ENCODE data around the gene VPREB1. TPM values are rescaled to one million over a fixed set of nuclear protein-coding genes. Genes with fewer than 3 reads are reported as not detected.
"Not testable (repeated sequence)": the region's sequence is repeated elsewhere in the genome, so short reads cannot be mapped to it uniquely, and the experiment has no call there.

The VPREB1 gene
- total and polyA plus RNA-seq, 2 experiments from 2014 or later, result not detected

- not testable (repeated sequence) for H3K36me3 ChIP-seq; H3K9me3 ChIP-seq (ENCODE audit: low read depth); H3K27ac ChIP-seq; H3K4me1 ChIP-seq (ENCODE audit: low read depth); H3K4me3 ChIP-seq; H3K27me3 ChIP-seq
- peak in 1 of 2 donors; percentile 77 for DNase-seq (ENCODE audit: low read depth in 1 of 2, low spot score in 1 of 2)
Measured at GRCh38 chr22:22262332-22263074, 17.9 kb downstream of the VPREB1 start.

GRCh38 chr22:22263823-22264222, 19.2 kb downstream of the VPREB1 start:
- H3K4me3 ChIP-seq; H3K36me3 ChIP-seq; DNase-seq (ENCODE audit: low read depth in 1 of 2, low spot score in 1 of 2); H3K4me1 ChIP-seq (ENCODE audit: low read depth); H3K27me3 ChIP-seq; H3K27ac ChIP-seq; H3K9me3 ChIP-seq (ENCODE audit: low read depth): not testable (repeated sequence)

- not testable (repeated sequence) for H3K36me3 ChIP-seq; H3K27me3 ChIP-seq; H3K4me1 ChIP-seq (ENCODE audit: low read depth); H3K4me3 ChIP-seq; H3K9me3 ChIP-seq (ENCODE audit: low read depth); DNase-seq (ENCODE audit: low read depth in 1 of 2, low spot score in 1 of 2); H3K27ac ChIP-seq
Measured at GRCh38 chr22:22270036-22270676, 25.6 kb downstream of the VPREB1 start.

- H3K36me3 ChIP-seq; H3K27ac ChIP-seq; H3K9me3 ChIP-seq (ENCODE audit: low read depth); H3K4me1 ChIP-seq (ENCODE audit: low read depth); H3K27me3 ChIP-seq; DNase-seq (ENCODE audit: low read depth in 1 of 2, low spot score in 1 of 2); H3K4me3 ChIP-seq: not testable (repeated sequence)
Measured at GRCh38 chr22:22277423-22277822, 32.8 kb downstream of the VPREB1 start.

GRCh38 chr22:22284962-22285756, 40.6 kb downstream of the VPREB1 start:
- H3K27ac ChIP-seq; H3K9me3 ChIP-seq (ENCODE audit: low read depth); H3K4me1 ChIP-seq (ENCODE audit: low read depth); DNase-seq (ENCODE audit: low read depth in 1 of 2, low spot score in 1 of 2); H3K27me3 ChIP-seq; H3K36me3 ChIP-seq; H3K4me3 ChIP-seq: not testable (repeated sequence)

- not testable (repeated sequence) for H3K9me3 ChIP-seq (ENCODE audit: low read depth); H3K27ac ChIP-seq; H3K4me3 ChIP-seq; H3K27me3 ChIP-seq; H3K36me3 ChIP-seq; DNase-seq (ENCODE audit: low read depth in 1 of 2, low spot score in 1 of 2); H3K4me1 ChIP-seq (ENCODE audit: low read depth)
Measured at GRCh38 chr22:22286390-22287105, 42.0 kb downstream of the VPREB1 start.

- not testable (repeated sequence) for H3K27me3 ChIP-seq; H3K27ac ChIP-seq; DNase-seq (ENCODE audit: low read depth in 1 of 2, low spot score in 1 of 2); H3K9me3 ChIP-seq (ENCODE audit: low read depth); H3K4me3 ChIP-seq; H3K36me3 ChIP-seq; H3K4me1 ChIP-seq (ENCODE audit: low read depth)
Measured at GRCh38 chr22:22287106-22287626, 42.6 kb downstream of the VPREB1 start.

- H3K36me3 ChIP-seq; H3K27ac ChIP-seq; H3K27me3 ChIP-seq; DNase-seq (ENCODE audit: low read depth in 1 of 2, low spot score in 1 of 2); H3K4me1 ChIP-seq (ENCODE audit: low read depth); H3K4me3 ChIP-seq; H3K9me3 ChIP-seq (ENCODE audit: low read depth): not testable (repeated sequence)
Measured at GRCh38 chr22:22289666-22290065, 45.1 kb downstream of the VPREB1 start.

- H3K27me3 ChIP-seq; H3K27ac ChIP-seq; H3K4me3 ChIP-seq; H3K4me1 ChIP-seq (ENCODE audit: low read depth); H3K9me3 ChIP-seq (ENCODE audit: low read depth); H3K36me3 ChIP-seq; DNase-seq (ENCODE audit: low read depth in 1 of 2, low spot score in 1 of 2): not testable (repeated sequence)
Measured at GRCh38 chr22:22291129-22291806, 46.7 kb downstream of the VPREB1 start.

GRCh38 chr22:22292656-22293055, 48.1 kb downstream of the VPREB1 start:
- H3K27ac ChIP-seq; H3K4me1 ChIP-seq (ENCODE audit: low read depth); DNase-seq (ENCODE audit: low read depth in 1 of 2, low spot score in 1 of 2); H3K4me3 ChIP-seq; H3K27me3 ChIP-seq; H3K36me3 ChIP-seq; H3K9me3 ChIP-seq (ENCODE audit: low read depth): not testable (repeated sequence)

- not testable (repeated sequence) for H3K4me1 ChIP-seq (ENCODE audit: low read depth)
Measured at GRCh38 chr22:22293436-22293835, 48.9 kb downstream of the VPREB1 start.

GRCh38 chr22:22294641-22295040, 50.1 kb downstream of the VPREB1 start:
- DNase-seq (ENCODE audit: low read depth in 1 of 2, low spot score in 1 of 2); H3K27me3 ChIP-seq; H3K27ac ChIP-seq; H3K4me1 ChIP-seq (ENCODE audit: low read depth); H3K9me3 ChIP-seq (ENCODE audit: low read depth); H3K36me3 ChIP-seq; H3K4me3 ChIP-seq: not testable (repeated sequence)

More at GRCh38 chr22:22293436-22293835, 48.9 kb downstream of the VPREB1 start:
- not testable (repeated sequence) for H3K9me3 ChIP-seq (ENCODE audit: low read depth); H3K27ac ChIP-seq; DNase-seq (ENCODE audit: low read depth in 1 of 2, low spot score in 1 of 2); H3K36me3 ChIP-seq; H3K4me3 ChIP-seq; H3K27me3 ChIP-seq
